Tibial artery (tissue), 4 donors: ENCODE data around the gene PIP5K1C.

ENCODE experiments used
- DNase-seq, 2 donors: peaks; one replicate each; pipeline ENCODE4 v3.0.0-alpha.2; 2019
- H3K27ac ChIP-seq, 2 donors: fragments of 200-600 bp; sonication (generic) in 1 of 2; 1 replicate in 1 of 2; 2 replicates in 1 of 2; pipeline ENCODE4 v1.5.1; 2018 to 2019; ENCODE audit warnings: mild to moderate bottlenecking in 1 of 2
- H3K27me3 ChIP-seq, 2 donors: fragments of 200-600 bp; sonication (generic) in 1 of 2; one replicate each; pipeline versions ENCODE4 v1.5.1 to v1.6.0; 2016 to 2019
- H3K36me3 ChIP-seq, 3 donors: fragments of 200-600 bp; sonication (generic) in 2 of 3; one replicate each; pipeline ENCODE4 v1.5.1; 2016 to 2019; ENCODE audit warnings: mild to moderate bottlenecking in 2 of 3
- H3K4me1 ChIP-seq, 4 donors: fragments of 200-600 bp; sonication (generic) in 2 of 4; 1 replicate in 3 of 4; 2 replicates in 1 of 4; pipeline ENCODE4 v1.5.1; 2016 to 2019
- H3K4me3 ChIP-seq, 2 donors: fragments of 200-600 bp; sonication (generic) in 1 of 2; 1 replicate in 1 of 2; 2 replicates in 1 of 2; pipeline ENCODE4 v1.5.1; 2018 to 2019; ENCODE audit warnings: mild to moderate bottlenecking in 2 of 2
- H3K9me3 ChIP-seq, 3 donors: fragments of 200-600 bp; sonication (generic) in 1 of 3; one replicate each; pipeline ENCODE4 v1.5.1; 2016 to 2019
- CTCF ChIP-seq, 2 experiments: fragments of 200-600 bp in 1 of 2; fragments of 450-650 bp in 1 of 2; IDR thresholded peaks; one replicate each; pipeline ENCODE4 v1.5.1; 2017 to 2019; ENCODE audit warnings: antibody characterized with exemption in 2 of 2, mild to moderate bottlenecking in 1 of 2, moderate library complexity in 1 of 2
- intact Hi-C: fragments of 100-400 bp; cut with DNase I; formaldehyde crosslinking; loops from one replicate; pipeline ENCODE4 v1.15.0; 2023; ENCODE audit warnings: low total_unique reads

The PIP5K1C gene

GRCh38 chr19:3682286-3682685 lies 18.0 kb downstream of the PIP5K1C start:
- no peaks in the 10 kb centered on the region for H3K27me3 ChIP-seq
- no peak overlapping the region for H3K4me3 ChIP-seq
- intact Hi-C loops = no loop called here
- DNase-seq = no peak
- H3K27ac ChIP-seq = peak overlapping the region in 1 of 2 donors; percentile 48
- H3K36me3 ChIP-seq = peaks cover 8 to 22% (median 19%) of the 10 kb centered on the region in 3 donors
- TF ChIP-seq CTCF (IDR thresholded peaks at IDR 0.05) = no peak
- no peaks in the 10 kb centered on the region for H3K9me3 ChIP-seq
- H3K4me1 ChIP-seq = peaks cover 0 to 57% (median 22%) of the 10 kb centered on the region in 4 donors

- no peak for TF ChIP-seq CTCF (IDR thresholded peaks at IDR 0.05)
- no peak overlapping the region for H3K27ac ChIP-seq
Observed at GRCh38 chr19:3680939-3681338, 19.3 kb downstream of the PIP5K1C start.

GRCh38 chr19:3679581-3679980 lies 20.7 kb downstream of the PIP5K1C start:
- Histone ChIP-seq H3K4me3 (no peak overlapping the region), H3K36me3 (peaks cover 7 to 31% (median 18%) of the 10 kb centered on the region in 3 donors), H3K9me3 (no peaks in the 10 kb centered on the region), H3K4me1 (peaks cover 0 to 34% (median 16%) of the 10 kb centered on the region in 4 donors), H3K27me3 (no peaks in the 10 kb centered on the region), H3K27ac (no peak overlapping the region)
- no peak for DNase-seq
- intact Hi-C loops = no loop called here
- no peak for TF ChIP-seq CTCF (IDR thresholded peaks at IDR 0.05)

More at GRCh38 chr19:3680939-3681338, 19.3 kb downstream of the PIP5K1C start:
- no peak overlapping the region for H3K4me3 ChIP-seq
- intact Hi-C loops = no loop called here
- peaks cover 0 to 44% (median 16%) of the 10 kb centered on the region in 4 donors for H3K4me1 ChIP-seq
- no peaks in the 10 kb centered on the region for H3K27me3 ChIP-seq
- peaks cover 8 to 23% (median 19%) of the 10 kb centered on the region in 3 donors for H3K36me3 ChIP-seq
- H3K9me3 ChIP-seq = no peaks in the 10 kb centered on the region
- no peak for DNase-seq

- intact Hi-C loops = no loop called here
- H3K9me3 ChIP-seq = peaks cover 0 to under 1% (median 0%) of the 10 kb centered on the region in 3 donors
- no peak overlapping the region for H3K4me3 ChIP-seq
- no peaks in the 10 kb centered on the region for H3K27me3 ChIP-seq
- H3K27ac ChIP-seq = no peak overlapping the region
- no peak for TF ChIP-seq CTCF (IDR thresholded peaks at IDR 0.05)
- peaks cover 3 to 30% (median 18%) of the 10 kb centered on the region in 3 donors for H3K36me3 ChIP-seq
- DNase-seq = no peak
- peaks cover 0 to 29% (median 15%) of the 10 kb centered on the region in 4 donors for H3K4me1 ChIP-seq
Observed at GRCh38 chr19:3679138-3679537, 21.1 kb downstream of the PIP5K1C start.

- peaks cover 0 to 20% (median 7%) of the 10 kb centered on the region in 4 donors for H3K4me1 ChIP-seq
- H3K27me3 ChIP-seq = no peaks in the 10 kb centered on the region
- no peak for TF ChIP-seq CTCF (IDR thresholded peaks at IDR 0.05)
- no peak overlapping the region for H3K4me3 ChIP-seq
- H3K36me3 ChIP-seq = peaks cover under 1 to 37% (median 25%) of the 10 kb centered on the region in 3 donors
- intact Hi-C loops = no loop called here
- no peak overlapping the region for H3K27ac ChIP-seq
- H3K9me3 ChIP-seq = peaks cover 0 to 5% (median 0%) of the 10 kb centered on the region in 3 donors
- DNase-seq = no peak
Observed at GRCh38 chr19:3678188-3678587, 22.1 kb downstream of the PIP5K1C start.
